NT2/D1 (cell line): ENCODE data around the gene NANOS2.
A peak's percentile ranks its signal among the peaks of the same experiment; 100 is the strongest.

Source experiments
- DNase-seq: peaks from one replicate; pipeline ENCODE4 v3.0.0-alpha.2; 2011; ENCODE audit warnings: low read depth, low spot score
- H3K27me3 ChIP-seq: 2 replicates; pipeline ENCODE4 v1.6.0; 2011; ENCODE audit warnings: mild to moderate bottlenecking; ENCODE audit not compliant: insufficient read length, insufficient read depth
- H3K36me3 ChIP-seq: 2 replicates; pipeline ENCODE4 v1.6.1; 2011; ENCODE audit warnings: mild to moderate bottlenecking, low read length, mixed read lengths; ENCODE audit not compliant: insufficient read depth, insufficient read length
- H3K4me1 ChIP-seq: 2 replicates; pipeline ENCODE4 v1.5.1; 2011; ENCODE audit not compliant: insufficient read depth, insufficient read length
- H3K4me3 ChIP-seq: 2 replicates; pipeline ENCODE4 v1.5.1; 2011; ENCODE audit warnings: low read depth; ENCODE audit not compliant: insufficient read length
- H3K9ac ChIP-seq: 2 replicates; pipeline ENCODE4 v1.6.0; 2011; ENCODE audit warnings: low read depth; ENCODE audit not compliant: insufficient read length
- H3K9me3 ChIP-seq: 2 replicates; pipeline ENCODE4 v1.5.1; 2011; ENCODE audit warnings: mild to moderate bottlenecking, low read length; ENCODE audit not compliant: insufficient read depth
- SUZ12 ChIP-seq: IDR thresholded peaks from 2 replicates; pipeline ENCODE4 v1.6.1; 2011; ENCODE audit not compliant: insufficient read length, insufficient read depth; ENCODE audit errors: extremely low read depth
- YY1 ChIP-seq: IDR thresholded peaks from 2 replicates; pipeline ENCODE4 v1.6.1; 2011; ENCODE audit not compliant: insufficient read length, insufficient read depth
- ZNF274 ChIP-seq: IDR thresholded peaks from 2 replicates; pipeline ENCODE4 v1.6.1; 2011; ENCODE audit warnings: mild to moderate bottlenecking, low read depth, low read length

Gene NANOS2

DNA sequence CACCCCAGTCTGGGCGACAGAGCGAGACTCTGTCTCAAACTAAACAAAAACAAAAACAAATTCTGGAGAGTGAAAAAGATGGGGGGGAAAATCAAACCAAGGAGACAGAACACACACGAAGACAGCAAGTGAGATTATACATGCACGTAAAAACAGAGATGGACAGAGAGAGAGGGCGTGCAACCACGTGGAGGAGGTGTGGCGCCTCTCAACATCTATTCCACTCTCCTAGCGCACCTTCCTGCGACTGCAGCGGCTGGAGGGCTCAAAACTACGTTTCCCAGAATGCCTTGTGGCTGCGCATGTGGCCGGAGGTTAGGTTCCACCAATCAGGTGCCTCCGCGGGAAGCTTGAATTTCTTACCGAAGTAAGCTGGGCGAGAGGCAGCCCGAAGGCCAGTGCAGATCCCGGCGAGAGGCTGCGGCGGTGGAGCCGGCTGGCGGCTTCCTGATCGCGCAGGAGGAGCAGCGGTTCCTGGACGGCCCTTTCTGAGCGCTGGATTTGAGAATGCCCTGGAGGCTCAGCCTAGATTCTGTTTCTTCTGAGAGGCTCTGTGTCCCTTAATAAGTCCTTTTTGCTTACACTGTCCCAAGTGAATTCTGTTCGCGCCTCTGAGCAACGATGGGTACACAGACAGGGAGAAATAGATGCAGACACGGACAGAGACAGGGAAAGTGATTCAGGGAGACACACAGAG is 13.1 kb upstream of the NANOS2 start:
- no peak for TF ChIP-seq ZNF274
- no peak for TF ChIP-seq SUZ12
- no peak for TF ChIP-seq YY1
- H3K36me3 ChIP-seq: no peaks in the 10 kb centered on the region
- peak overlapping the region; percentile 74 for H3K9ac ChIP-seq
- no peaks in the 10 kb centered on the region for H3K27me3 ChIP-seq
- H3K4me1 ChIP-seq: no peaks in the 10 kb centered on the region
- peak; percentile 92 for DNase-seq
- H3K9me3 ChIP-seq: no peaks in the 10 kb centered on the region
- H3K4me3 ChIP-seq: peak overlapping the region; percentile 40

DNA sequence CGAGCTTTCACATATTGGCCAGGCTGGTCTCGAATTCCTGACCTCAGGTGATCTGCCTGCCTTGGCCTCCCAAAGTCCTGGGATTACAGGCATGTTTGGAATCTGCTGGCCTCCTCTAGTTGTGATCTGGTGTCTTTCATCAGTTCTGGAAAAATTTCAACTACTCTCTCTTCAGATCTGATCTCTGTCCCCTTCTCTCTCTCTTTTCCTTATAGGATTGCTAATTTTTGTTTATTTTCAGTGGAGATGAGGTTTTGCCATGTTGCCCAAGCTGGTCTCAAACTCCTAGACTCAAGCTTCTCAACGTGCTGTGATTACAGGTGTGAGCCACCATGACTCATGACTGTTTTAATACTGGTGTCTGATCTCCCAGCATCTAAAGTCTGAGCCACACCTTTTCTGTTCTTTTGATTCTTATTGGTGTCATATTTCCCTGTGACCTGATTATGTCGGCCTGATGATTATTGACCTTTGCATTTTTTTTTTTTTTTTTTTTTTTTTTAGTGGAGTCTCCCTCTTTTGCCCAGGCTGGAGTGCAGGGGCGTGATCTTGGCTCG is 10.4 kb upstream of the NANOS2 start:
- no peaks in the 10 kb centered on the region for H3K36me3 ChIP-seq
- no peaks in the 10 kb centered on the region for H3K4me1 ChIP-seq
- TF ChIP-seq ZNF274 (no peak), YY1 (no peak), SUZ12 (no peak)
- no peaks in the 10 kb centered on the region for H3K27me3 ChIP-seq
- H3K9me3 ChIP-seq: no peaks in the 10 kb centered on the region
- no peak overlapping the region for H3K9ac ChIP-seq
- DNase-seq: no peak
- no peak overlapping the region for H3K4me3 ChIP-seq

DNA sequence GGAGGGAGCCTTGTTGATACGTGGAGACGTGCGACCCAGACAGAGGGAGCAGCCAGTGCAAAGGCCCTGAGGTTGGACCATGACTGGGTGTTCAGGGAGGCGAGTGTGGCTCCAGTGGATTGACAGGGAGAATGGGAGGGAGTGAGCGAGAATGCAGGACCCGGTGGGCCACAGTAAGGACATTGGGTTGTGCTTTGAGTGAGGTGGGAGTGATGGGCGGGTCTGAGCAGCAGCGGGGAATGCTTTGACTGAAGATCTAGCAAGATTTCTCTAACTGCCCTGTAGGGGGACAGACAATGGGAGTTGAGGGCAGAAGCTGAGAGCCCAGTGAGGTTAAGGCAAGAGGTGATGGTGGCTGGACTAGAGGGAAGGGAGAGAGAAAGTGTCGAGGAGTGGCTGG is 7.7 kb upstream of the NANOS2 start:
- Histone ChIP-seq H3K27me3 (no peaks in the 10 kb centered on the region), H3K9ac (no peak overlapping the region), H3K9me3 (no peaks in the 10 kb centered on the region), H3K36me3 (no peaks in the 10 kb centered on the region), H3K4me3 (no peak overlapping the region), H3K4me1 (no peaks in the 10 kb centered on the region)
- DNase-seq: no peak
- TF ChIP-seq ZNF274 (no peak), SUZ12 (no peak), YY1 (no peak)

DNA sequence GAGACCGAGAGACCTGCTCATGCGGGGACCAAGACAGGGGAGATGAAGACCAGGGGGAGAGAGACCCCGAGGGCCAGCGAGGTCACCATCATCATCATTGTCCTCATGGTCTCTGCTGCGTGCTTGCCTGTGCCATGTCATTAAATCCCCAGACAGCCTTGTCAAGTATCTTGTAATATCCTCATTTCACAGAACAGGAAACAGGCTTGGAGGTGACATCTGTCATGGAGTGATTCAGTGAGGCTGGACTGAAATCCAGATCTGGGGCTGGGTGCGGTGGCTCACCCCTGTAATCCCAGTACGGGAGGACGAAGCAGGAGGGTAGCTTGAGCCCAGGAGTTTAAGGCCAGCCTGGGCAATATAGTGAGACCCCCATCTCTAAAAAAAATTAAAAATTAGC is 5.9 kb upstream of the NANOS2 start:
- no peak for DNase-seq

DNA sequence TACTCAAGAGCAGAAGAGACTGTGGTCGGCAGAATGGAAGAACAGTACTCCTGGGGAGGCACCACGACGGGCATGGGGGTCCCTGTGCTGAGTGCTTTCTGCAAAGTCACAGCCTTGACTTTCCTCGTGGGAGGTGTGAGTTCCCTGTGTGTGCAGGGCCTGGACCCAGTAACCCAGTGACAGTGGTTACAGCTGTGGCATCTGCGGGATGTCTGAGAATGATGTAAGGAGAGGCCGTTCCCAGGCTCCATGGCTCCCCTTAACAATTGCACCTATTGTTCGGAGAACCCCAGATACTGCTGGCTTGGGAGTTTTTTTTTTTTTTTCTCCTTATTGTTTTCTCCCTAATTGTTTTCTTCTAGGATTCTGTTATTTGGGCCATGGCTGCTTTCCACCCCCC is 5.1 kb upstream of the NANOS2 start:
- Histone ChIP-seq H3K36me3 (no peaks in the 10 kb centered on the region), H3K9ac (no peak overlapping the region), H3K9me3 (no peaks in the 10 kb centered on the region), H3K27me3 (no peaks in the 10 kb centered on the region), H3K4me3 (no peak overlapping the region), H3K4me1 (no peaks in the 10 kb centered on the region)
- no peak for DNase-seq
- TF ChIP-seq SUZ12: no peak
- TF ChIP-seq ZNF274: no peak
- no peak for TF ChIP-seq YY1

More for the DNA sequence above, 5.9 kb upstream of the NANOS2 start:
- no peaks in the 10 kb centered on the region for H3K27me3 ChIP-seq
- no peak overlapping the region for H3K9ac ChIP-seq
- no peaks in the 10 kb centered on the region for H3K4me1 ChIP-seq
- TF ChIP-seq YY1 (no peak), ZNF274 (no peak), SUZ12 (no peak)
- no peaks in the 10 kb centered on the region for H3K9me3 ChIP-seq
- no peaks in the 10 kb centered on the region for H3K36me3 ChIP-seq
- no peak overlapping the region for H3K4me3 ChIP-seq

DNA sequence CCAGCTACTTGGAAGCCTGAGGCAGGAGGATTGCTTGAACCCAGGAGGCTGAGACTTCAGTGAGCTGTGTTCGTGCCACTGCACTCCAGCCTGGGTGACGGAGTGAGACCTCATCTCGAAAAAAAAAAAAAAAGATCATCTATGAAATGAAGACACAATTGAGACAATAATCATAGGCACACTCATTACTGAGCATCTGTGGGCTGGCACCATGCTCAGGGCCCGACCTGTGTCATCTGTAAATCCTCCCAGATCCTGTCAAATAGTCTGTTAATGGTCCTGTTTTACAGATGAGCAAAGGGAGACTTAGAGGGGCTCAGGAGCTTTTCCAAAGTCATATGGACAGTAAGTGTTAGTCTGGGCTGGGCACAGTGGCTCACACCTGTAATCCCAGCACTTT is 4.1 kb upstream of the NANOS2 start:
- no peak for DNase-seq
- no peaks in the 10 kb centered on the region for H3K27me3 ChIP-seq
- no peak overlapping the region for H3K9ac ChIP-seq
- no peaks in the 10 kb centered on the region for H3K9me3 ChIP-seq
- H3K4me1 ChIP-seq: no peaks in the 10 kb centered on the region
- H3K4me3 ChIP-seq: no peak overlapping the region
- no peak for TF ChIP-seq SUZ12
- TF ChIP-seq ZNF274: no peak
- no peak for TF ChIP-seq YY1
- no peaks in the 10 kb centered on the region for H3K36me3 ChIP-seq

DNA sequence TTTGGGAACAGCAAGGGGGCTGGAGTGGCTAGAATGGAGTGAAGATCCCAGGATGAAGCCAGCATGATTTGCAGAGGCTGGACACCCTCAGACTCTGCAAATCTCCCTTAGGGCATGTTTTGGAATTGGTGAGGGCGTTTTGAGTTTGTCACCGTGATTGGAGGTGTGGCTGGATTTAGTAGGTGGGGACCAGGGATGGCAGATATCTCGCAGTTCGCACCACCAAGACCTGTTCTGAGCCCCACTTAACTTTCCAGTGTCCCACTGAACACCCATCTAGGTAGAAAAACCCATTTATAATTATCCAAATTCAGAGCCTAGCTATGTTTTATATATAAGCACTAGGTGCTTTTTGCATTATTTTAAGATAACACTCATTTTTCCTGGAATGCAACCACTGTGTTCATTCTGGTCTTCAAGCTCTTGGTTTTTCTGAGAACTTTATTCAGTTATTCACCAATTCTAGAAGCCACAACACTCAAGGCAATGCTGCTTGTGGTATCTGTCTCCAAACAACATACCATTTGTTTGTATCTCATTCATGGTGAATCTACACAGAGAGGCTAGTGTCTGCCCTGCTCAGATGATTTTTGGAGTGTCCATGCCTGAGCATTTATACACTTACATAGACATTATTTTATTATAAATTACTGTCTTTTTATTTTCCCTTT is 3.0 kb upstream of the NANOS2 start:
- Histone ChIP-seq H3K4me3 (no peak overlapping the region), H3K4me1 (no peaks in the 10 kb centered on the region), H3K9me3 (no peaks in the 10 kb centered on the region), H3K9ac (no peak overlapping the region), H3K36me3 (no peaks in the 10 kb centered on the region), H3K27me3 (no peaks in the 10 kb centered on the region)
- DNase-seq: no peak
- TF ChIP-seq SUZ12 (no peak), ZNF274 (no peak), YY1 (no peak)
